DLD1 (cell line): ENCODE data around the gene ZNF296.

Experiments
- in situ Hi-C: cut with HindIII; loops from 2 replicates; pipeline ENCODE4 v1.10.0; 2017; ENCODE audit warnings: low sequenced_read_pairs

ZNF296 gene

DNA sequence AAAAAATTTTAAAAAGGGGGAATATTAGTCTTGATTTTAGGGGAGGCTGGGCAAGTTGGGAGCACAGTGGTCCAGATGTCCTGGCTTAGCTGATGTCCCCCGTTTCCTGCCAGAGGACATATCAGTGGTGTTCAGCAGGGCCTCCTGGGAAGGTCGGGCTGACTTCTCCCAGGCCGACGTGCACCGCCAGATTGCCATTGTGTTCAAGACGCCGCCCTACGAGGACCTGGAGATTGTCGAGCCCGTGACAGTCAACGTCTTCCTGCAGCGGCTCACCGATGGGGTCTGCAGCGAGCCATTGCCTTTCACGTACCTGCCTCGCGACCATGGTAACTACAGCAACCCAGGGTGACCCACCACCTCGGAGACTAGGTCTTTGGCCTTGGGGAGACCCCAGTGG is 43.9 kb downstream of the ZNF296 start:
- in situ Hi-C loops: no loop called here

GRCh38 chr19:45030825-45031224 is 45.5 kb downstream of the ZNF296 start:
- in situ Hi-C loops: no loop called here

GRCh38 chr19:45027371-45027770 is 48.9 kb downstream of the ZNF296 start:
- in situ Hi-C loops: no loop called here

DNA sequence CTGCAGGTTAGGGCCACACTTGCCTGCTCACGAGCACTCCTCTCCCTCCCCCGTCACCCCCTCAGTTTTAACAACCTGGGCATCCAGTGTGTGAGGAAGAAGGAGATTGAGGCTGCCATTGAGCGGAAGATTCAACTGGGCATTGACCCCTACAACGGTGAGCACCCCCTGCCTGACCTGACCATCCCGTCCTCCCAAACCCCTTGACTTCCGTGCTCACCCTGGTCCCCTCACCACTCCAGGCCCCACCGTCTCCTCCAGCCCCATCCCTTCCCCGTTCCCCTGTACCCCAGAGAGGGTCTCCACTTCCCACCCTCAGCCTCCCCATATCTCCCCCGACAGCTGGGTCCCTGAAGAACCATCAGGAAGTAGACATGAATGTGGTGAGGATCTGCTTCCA is 51.0 kb downstream of the ZNF296 start:
- in situ Hi-C loops: no loop called here

DNA sequence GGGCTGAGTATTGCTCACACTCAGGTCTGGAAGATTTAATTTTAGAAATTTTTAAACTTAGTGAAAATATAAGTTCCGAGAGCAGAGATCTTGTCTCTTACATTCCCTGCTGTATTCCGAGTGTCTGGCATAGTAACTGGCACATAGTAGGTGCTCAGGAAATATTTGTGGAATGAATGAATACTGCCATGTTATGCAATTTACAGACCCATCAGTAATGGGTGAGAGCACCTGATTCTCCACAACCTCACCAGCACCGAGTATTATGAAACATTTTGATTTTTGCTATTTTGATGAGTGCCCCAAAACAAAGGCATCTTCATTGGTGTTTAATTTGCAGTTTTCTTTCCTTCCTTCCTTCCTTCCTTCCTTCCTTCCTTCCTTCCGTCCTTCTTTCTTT is 53.2 kb downstream of the ZNF296 start:
- in situ Hi-C loops: no loop called here

DNA sequence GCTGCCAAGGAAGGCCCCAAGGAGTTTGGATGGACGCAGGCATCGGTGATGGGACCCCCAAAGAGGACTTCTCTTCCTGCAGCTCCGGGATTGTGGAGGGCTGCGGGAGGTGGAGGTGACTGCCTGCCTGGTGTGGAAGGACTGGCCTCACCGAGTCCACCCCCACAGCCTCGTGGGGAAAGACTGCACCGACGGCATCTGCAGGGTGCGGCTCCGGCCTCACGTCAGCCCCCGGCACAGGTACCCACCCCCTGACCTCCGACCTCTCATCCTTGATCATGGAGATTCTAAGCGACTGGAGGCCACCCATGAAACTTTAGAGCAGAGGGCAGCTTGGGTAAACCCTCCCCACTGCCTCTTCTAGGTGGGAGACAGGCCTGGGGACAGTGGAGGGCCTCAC is 54.3 kb downstream of the ZNF296 start:
- in situ Hi-C loops: no loop called here
